PC-3 (cell line): Measurements from ENCODE around the gene ADGRD1.

Experiments
- EZH2phosphoT487 ChIP-seq: fragments of 300-600 bp; sonication (generic); IDR thresholded peaks from 2 replicates; pipeline ENCODE4 v1.6.1; 2018; ENCODE audit warnings: mild to moderate bottlenecking, antibody characterized with exemption, low read length, borderline replicate concordance
- TF ChIP-seq, protein P1 (sequence below): fragments of 300-600 bp; sonication (generic); conservative IDR thresholded peaks from 2 replicates; pipeline ENCODE4 v1.5.1; 2017; ENCODE audit warnings: antibody characterized with exemption, low read depth, mild to moderate bottlenecking, low read length

GRCh38 chr12:131124487-131125280 lies 171.0 kb downstream of the ADGRD1 start:
- TF ChIP-seq, protein P1, sequence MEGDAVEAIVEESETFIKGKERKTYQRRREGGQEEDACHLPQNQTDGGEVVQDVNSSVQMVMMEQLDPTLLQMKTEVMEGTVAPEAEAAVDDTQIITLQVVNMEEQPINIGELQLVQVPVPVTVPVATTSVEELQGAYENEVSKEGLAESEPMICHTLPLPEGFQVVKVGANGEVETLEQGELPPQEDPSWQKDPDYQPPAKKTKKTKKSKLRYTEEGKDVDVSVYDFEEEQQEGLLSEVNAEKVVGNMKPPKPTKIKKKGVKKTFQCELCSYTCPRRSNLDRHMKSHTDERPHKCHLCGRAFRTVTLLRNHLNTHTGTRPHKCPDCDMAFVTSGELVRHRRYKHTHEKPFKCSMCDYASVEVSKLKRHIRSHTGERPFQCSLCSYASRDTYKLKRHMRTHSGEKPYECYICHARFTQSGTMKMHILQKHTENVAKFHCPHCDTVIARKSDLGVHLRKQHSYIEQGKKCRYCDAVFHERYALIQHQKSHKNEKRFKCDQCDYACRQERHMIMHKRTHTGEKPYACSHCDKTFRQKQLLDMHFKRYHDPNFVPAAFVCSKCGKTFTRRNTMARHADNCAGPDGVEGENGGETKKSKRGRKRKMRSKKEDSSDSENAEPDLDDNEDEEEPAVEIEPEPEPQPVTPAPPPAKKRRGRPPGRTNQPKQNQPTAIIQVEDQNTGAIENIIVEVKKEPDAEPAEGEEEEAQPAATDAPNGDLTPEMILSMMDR = no peak
- TF ChIP-seq EZH2phosphoT487 = no peak
